Mucosa of descending colon (tissue), 3 donors: ENCODE measurements around the gene GRM7. TPM values are rescaled to one million over a fixed set of nuclear protein-coding genes. Genes with fewer than 3 reads are reported as not detected.

Experiments
- ATAC-seq: fragments of 200-7000 bp; cut with Tn5 transposase; one replicate; pipeline ENCODE4 v1.9.1; 2020; ENCODE audit warnings: mild to moderate bottlenecking, moderate library complexity
- DNase-seq, 3 donors: peaks; one replicate each; pipeline ENCODE4 v3.0.0-alpha.2; 2020
- H3K36me3 ChIP-seq: fragments of 200-600 bp; one replicate; pipeline ENCODE4 v1.8.0; 2021; ENCODE audit warnings: low read depth, mild to moderate bottlenecking
- H3K4me1 ChIP-seq: fragments of 200-600 bp; one replicate; pipeline ENCODE4 v1.8.0; 2021; ENCODE audit warnings: low read depth, mild to moderate bottlenecking
- H3K4me3 ChIP-seq: fragments of 200-600 bp; one replicate; pipeline ENCODE4 v1.8.0; 2021; ENCODE audit warnings: mild to moderate bottlenecking
- H3K9me3 ChIP-seq: fragments of 200-600 bp; one replicate; pipeline ENCODE4 v1.8.0; 2021; ENCODE audit warnings: mild to moderate bottlenecking
- CTCF ChIP-seq: fragments of 200-600 bp; IDR thresholded peaks from one replicate; pipeline ENCODE4 v1.8.0; 2022; ENCODE audit warnings: antibody characterized with exemption, mild to moderate bottlenecking
- intact Hi-C, 2 donors: fragments of 100-400 bp; cut with DNase I in 1 of 2; cut with micrococcal nuclease in 1 of 2; formaldehyde crosslinking; loops; one replicate each; pipeline versions ENCODE4 v1.11.0 to v1.11.1; 2022; cut with DNase I, micrococcal nuclease
- total RNA-seq, 3 donors: library from RNA; stranded (reverse); fragmentation: NEBNext Ultra II Directional in 2 of 3; extraction: Animal tissue kit (Norgen Biotek cat#: 25700) in 2 of 3; gene quantifications; one replicate each; pipeline versions ENCODE4 v1.2.1 to v1.2.4, GENCODE V29; 2021 to 2023
- donor health status: DM: no; HTN: no; CAD: no; lungs with moderate emphysema.
- donor health status: DM: no; HTN: no; CAD: no.
- donor health status: DM: no; HTN: yes; CAD: no.

The GRM7 gene
- total RNA-seq, 3 donors from 2014 or later = 0.09 to 0.39 (median 0.14) TPM

GRCh38 chr3:7781395-7781794 lies 920.5 kb downstream of the GRM7 start:
- no peak for TF ChIP-seq CTCF
- Histone ChIP-seq H3K4me3 (no peak overlapping the region), H3K9me3 (no peaks in the 10 kb centered on the region), H3K36me3 (no peaks in the 10 kb centered on the region), H3K4me1 (no peaks in the 10 kb centered on the region)
- DNase-seq (no peak), ATAC-seq (no peak)
- intact Hi-C loops = no loop called here

- Histone ChIP-seq H3K4me1 (no peaks in the 10 kb centered on the region), H3K4me3 (no peak overlapping the region), H3K36me3 (no peaks in the 10 kb centered on the region), H3K9me3 (no peaks in the 10 kb centered on the region)
- no peak for TF ChIP-seq CTCF
- intact Hi-C loops = no loop called here
- ATAC-seq = no peak
- no peak for DNase-seq
Measured at GRCh38 chr3:7787871-7788828, 927.2 kb downstream of the GRM7 start.

GRCh38 chr3:7788881-7789280 lies 928.0 kb downstream of the GRM7 start:
- H3K36me3 ChIP-seq = no peaks in the 10 kb centered on the region
- H3K4me1 ChIP-seq = no peaks in the 10 kb centered on the region
- ATAC-seq = no peak
- H3K9me3 ChIP-seq = no peaks in the 10 kb centered on the region
- DNase-seq = no peak
- H3K4me3 ChIP-seq = no peak overlapping the region
- no peak for TF ChIP-seq CTCF
- intact Hi-C loops = no loop called here

- no peaks in the 10 kb centered on the region for H3K9me3 ChIP-seq
- H3K4me1 ChIP-seq = no peaks in the 10 kb centered on the region
- DNase-seq (no peak), ATAC-seq (no peak)
- intact Hi-C loops = no loop called here
- no peak for TF ChIP-seq CTCF
- no peak overlapping the region for H3K4me3 ChIP-seq
- no peaks in the 10 kb centered on the region for H3K36me3 ChIP-seq
Measured at GRCh38 chr3:7789324-7789723, 928.4 kb downstream of the GRM7 start.

- intact Hi-C loops = no loop called here
- Histone ChIP-seq H3K36me3 (no peaks in the 10 kb centered on the region), H3K9me3 (no peaks in the 10 kb centered on the region), H3K4me1 (no peaks in the 10 kb centered on the region), H3K4me3 (no peak overlapping the region)
- DNase-seq (no peak), ATAC-seq (no peak)
- no peak for TF ChIP-seq CTCF
Measured at GRCh38 chr3:7790141-7790540, 929.2 kb downstream of the GRM7 start.
